NCI-H1105 (cell line): ENCODE measurements around the gene UBE3C.

Source experiments
- DNase-seq: peaks from one replicate; lab custom pipeline; 2025; lab: John Stamatoyannopoulos, UW

Gene UBE3C

DNA sequence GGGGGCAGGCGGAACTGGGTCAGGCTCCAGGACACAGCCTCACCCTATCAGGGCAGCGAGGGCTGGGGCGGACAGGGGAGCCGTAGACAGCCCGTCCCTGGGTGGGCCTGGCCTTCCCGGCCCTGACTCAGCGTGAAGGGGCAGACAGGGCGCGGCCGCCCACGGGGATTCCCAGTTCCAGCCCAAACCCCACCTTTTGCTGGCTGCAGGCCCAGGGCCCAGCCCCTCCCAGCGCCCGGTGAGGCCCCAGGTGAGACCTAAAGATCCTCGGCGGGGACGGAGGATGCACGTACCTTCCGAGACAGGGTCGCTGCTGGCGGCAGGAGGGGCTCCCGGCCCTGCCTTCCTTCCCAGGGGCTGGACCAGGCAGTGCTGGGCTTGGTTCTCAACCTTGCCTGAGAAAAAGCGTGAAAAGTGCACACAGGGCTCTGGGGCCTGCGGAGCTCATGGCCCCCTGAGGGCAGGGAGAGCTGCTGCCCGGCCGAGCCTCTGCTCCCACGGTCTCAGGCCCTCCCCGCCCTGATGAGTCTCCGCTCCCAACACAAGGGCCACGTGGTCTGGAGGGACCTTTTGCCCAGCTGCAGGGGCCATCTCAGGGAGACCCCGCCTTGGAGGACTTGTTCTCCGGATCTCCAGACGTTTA lies 154.2 kb downstream of the UBE3C start:
- DNase-seq = no peak

DNA sequence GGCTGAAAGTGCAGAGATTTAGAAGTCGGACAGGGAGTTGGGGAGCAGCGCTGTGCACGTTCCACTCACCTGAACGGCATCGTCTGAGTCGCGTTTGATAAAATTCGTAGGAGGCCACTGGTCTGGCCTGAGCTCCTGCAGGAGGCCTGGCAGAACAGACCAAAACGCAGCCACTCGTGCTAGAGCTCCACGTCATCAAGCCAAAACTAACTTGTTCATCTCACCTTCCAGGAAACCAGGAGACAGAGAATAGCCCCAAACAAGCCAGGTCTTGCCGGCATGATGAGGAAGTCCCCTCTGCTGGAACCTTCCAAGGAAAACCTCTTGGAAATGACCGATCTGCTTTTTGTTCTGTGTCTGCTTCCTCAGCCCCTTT lies 154.7 kb downstream of the UBE3C start:
- DNase-seq = no peak

DNA sequence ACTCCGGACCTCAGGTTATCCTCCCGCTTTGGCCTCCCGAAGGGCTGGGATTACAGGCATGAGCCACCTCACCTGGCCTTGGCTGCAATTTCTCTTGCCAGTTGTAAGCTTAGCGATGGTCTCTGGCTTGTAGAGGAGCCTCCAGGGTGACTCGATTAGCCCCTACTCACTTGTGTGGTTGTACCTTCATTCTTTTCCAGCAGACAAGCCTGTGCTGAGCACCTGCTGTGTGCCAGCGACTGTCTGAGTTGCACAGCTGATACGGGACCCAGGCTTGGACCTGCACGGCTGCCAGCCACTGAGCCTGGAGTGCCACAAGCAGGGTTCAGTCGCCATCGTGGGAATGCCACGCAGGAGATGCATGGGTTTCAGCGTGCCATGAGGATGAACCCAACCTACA lies 156.0 kb downstream of the UBE3C start:
- DNase-seq = no peak

DNA sequence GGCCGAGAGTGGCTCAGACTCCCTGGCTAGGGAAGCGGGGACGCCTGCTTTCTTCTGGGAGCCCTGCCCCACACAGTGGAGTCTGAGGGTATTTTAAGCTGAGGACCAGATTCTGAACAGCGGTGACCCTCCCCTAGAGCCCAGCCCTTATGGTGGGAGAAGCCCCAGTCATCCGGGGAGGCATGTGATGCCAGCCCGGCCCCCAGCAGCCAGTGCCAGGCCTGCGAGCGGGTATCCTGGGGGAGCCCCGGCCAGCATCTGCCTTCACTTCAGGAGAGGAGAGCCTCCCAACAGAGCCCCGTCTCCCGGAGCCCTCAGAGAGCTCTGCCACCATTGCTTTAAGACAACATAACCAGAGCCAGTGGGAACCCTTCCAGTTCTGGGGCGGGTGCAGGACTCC lies 156.6 kb downstream of the UBE3C start:
- DNase-seq = no peak

DNA sequence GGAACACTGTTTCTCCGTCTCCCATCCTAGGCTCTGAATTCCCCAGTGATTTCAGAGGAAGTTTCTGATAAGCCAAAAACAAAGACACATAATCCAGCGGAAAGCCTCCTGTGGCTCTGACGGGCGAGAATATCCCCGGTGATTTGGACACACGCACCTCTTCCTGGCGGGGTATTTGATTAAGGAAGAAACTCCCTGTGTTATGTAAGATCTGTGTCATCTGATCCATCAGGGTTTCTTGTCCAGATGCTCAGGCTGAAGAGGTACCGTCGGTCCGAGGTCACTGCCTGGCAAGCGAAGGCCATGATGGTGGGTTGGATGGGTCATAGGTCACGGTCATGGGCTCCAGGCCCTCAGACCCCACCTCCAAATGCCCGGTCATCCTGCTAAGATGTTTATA lies 158.5 kb downstream of the UBE3C start:
- DNase-seq = no peak

DNA sequence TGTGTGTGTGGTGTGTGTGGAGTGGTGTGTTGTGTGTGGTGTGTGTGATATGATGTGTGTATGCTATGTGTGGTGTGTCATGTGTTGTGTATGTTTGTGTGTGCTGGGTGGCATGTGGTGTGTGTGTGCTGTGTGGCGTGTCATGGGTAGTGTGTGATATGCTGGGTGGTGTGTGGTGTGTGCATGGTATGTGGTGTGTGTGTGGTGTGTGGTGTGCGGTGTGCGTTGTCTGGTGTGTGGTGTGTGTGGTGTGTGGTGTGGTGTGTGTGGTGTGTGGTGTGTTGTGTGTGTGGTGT lies 160.5 kb downstream of the UBE3C start:
- no peak for DNase-seq

DNA sequence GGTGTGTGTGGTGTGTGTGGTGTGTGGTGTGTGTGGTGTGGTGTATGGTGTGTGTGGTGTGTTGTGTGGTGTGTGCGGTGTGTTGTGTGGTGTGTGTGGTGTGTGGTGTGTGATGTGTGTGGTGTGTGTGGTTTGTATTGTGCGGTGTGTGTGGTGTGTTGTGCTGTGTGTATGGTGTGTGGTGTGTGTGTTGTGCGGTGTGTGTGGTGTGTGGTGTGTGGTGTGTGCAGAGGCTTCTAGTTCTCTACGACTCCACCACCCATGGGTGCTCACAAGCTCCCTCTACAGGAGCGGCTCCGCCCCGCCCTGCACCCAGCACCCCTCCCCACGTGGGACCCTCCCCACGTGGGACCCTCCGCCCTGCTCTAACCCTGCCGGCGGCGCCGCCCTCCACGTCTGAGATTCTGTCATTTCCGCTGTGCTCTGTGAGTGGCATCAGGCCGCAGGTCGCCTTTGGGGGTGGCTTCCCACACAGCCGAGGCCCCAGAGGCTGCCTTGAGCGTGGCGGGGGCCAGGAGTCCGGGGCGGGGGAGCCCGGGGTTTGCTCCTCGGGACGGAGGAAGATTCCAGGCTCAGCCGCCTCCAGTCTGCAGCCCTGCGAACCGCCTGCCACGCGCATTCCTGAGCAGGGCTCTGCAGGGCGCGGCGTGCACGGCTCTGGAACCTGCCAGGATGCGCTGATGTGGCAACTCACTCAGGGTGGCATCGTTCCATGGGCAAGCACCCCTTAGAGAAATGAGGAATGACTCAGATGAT lies 161.1 kb downstream of the UBE3C start:
- no peak for DNase-seq

DNA sequence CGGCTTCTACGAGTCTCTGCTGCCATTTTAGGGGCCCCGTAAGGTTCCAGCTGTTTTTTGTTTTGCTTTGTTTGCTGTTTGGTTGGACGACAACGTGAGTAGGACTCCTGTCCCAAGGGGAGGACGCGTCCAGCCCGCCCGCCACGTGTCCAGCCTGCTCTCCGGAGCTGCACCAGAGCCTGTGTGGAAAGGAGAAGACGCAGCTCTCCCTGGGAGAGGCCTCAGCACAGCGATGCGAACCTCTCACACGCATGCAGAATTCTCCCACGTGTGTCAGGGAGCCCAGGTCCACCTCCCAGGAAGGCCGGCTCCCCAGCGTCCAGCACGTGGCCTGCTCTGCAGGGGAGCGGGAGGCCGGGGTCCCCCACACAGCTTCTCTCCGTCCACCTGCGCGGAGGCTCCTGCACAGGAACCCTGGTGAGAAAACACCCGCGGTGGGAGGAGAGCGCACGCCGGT lies 161.7 kb downstream of the UBE3C start:
- no peak for DNase-seq

DNA sequence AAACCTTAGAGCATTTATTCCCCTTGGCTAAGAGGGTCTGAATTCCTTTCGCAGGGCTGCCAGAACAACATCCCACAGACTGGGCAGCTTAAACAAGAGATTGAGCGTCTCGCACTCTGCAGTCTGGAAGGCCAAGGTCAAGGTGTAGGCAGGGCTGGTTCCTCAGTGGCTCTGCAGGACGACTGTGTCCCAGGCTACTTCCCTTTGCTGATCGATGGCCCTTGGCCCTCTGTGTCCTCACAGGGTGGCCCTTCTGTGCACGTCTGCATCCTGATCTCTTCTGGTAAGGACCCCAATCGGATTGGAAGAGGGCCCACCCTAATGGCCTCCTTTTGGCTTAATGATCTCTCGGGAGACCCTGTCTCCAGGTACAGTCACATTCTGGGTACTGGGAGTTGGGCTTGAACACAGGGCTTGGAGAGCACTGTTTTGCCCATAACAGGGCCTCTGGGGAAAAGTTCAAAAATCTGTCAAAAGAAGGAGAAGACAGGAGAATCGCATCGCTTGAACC lies 162.9 kb downstream of the UBE3C start:
- DNase-seq = no peak

DNA sequence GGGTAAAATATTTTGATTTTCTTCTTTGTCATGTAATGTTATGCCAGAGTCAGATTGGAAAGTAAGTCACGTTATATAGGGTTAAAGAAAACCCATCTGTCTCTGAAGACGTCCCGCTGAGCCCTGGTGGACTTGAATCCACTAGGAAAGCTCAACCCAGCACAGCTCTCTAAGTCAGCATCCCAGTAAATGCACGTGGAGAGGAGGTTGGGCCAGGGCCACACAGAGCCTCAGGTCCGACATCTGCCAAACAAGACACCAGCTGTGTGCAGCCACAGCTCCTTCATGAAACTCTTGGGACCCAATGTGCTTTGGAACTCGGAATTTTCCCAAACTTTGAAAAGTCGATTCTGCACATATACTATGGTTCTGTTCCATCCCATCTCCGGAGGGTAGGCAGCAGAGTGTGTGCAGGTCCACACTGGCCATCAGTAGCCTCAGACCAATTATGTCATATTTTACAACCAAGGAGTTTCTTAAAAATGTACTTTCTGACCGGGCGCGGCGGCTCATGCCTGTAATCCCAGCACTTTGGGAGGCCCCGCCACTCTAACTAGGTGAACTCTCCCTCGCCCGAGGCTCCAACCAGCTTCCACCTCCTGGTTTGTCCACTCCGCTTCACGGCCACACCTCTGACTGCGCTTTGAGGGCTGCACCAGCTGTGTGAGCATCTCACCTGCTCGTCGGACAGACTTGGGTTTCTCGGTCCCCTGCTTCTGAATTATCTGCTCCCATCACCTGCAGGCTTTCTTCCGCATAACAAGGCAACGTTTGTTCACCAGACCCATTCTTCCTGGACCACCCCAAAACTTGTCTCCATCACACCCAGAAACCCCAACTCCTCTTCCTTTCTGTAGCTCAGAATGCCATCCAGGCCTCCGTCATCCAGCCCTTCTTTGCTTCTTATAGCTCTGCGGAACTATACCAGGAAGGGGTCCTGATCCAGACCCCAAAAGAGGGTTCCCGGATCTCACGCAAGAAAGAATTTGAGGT lies 168.4 kb downstream of the UBE3C start:
- DNase-seq = no peak

DNA sequence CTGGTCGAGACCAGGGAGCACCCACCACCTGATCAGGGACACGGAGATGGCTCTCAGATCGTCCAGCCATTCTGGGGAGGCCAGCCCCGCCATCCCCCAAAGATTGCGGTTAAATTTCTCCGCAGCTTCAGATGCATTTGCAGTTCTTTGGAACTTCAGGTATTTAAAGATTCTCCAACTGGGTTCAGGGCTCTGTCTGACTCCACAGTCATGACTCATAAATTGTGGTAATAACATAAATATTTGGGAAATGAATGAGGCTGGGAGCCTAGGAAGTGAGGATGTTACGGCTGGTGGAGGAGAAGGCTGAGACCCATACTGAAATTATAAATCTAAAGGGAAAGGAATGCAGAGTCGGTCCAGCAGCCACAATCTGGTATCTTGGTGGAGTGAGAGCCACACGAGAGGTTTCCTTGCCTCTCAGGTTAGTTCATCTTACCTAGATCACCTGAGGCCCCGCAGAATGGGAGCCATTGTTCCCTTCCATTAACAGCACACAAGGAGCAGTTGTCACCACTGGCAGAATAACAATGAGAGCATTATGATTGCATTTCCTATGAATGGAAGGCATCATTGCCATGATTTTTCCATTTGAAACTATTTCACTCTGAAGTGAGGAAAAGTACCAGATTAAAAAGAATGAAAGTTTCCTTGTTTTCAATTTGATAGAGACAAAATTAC lies 171.4 kb downstream of the UBE3C start:
- no peak for DNase-seq

DNA sequence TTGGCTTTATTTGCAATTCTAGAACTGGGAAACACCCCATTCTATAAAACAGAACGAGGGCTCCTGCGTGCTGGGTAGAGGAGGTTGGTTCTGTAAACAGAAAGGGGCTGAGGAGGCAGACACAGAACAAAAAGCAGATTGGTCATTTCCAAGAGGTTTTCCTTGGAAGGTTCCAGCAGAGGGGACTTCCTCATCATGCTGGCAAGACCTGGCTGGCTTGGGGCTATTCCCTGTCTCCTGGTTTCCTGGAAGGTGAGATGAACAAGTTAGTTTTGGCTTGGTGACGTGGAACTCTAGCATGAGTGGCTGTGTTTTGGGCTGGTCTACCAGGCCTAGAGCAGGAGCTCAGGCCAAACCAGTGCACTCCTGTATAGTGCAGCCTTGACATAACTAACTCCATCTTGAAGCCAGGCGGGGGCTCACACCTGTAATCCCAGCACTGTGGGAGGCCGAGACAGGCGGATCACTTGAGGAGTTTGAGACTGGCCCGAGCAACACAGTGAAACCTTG lies 172.0 kb downstream of the UBE3C start:
- no peak for DNase-seq

DNA sequence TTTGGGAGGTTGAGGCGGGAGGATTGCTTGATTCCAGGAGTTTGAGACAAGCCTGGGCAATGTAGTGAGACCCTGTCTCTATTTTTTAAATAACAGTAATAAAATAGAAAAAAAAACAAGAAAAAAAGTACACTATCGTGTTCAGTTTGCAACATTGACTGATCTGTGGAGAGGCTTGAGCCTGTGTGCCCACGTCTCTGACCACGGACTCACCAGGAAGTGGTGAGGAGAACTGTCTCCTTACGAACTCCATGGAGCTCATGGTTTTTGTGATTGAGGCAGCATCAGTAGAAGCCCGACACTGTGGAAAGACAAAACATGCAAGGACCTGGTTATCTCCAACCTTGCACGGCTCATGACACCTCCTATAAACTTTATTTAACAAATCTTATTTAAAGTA lies 174.2 kb downstream of the UBE3C start:
- DNase-seq = no peak

DNA sequence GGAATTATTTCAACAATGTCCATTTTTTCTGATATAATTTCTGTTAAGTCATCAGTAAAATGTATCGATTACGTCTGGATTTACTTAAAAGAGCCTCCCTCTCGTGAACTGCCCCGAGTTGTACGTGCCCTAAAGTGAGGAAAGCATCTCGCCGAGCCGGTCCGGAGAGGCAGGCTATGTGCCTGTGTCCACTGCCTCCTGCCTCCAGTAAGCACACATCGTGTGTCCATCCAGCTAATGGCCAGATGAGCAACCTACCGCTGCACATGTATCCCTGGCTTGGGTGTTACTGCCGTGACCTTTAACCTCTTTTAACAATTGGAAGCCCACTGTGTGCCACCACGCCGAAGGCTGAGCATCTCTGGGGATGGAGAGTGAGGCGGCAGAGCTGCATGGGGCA lies 174.9 kb downstream of the UBE3C start:
- no peak for DNase-seq

DNA sequence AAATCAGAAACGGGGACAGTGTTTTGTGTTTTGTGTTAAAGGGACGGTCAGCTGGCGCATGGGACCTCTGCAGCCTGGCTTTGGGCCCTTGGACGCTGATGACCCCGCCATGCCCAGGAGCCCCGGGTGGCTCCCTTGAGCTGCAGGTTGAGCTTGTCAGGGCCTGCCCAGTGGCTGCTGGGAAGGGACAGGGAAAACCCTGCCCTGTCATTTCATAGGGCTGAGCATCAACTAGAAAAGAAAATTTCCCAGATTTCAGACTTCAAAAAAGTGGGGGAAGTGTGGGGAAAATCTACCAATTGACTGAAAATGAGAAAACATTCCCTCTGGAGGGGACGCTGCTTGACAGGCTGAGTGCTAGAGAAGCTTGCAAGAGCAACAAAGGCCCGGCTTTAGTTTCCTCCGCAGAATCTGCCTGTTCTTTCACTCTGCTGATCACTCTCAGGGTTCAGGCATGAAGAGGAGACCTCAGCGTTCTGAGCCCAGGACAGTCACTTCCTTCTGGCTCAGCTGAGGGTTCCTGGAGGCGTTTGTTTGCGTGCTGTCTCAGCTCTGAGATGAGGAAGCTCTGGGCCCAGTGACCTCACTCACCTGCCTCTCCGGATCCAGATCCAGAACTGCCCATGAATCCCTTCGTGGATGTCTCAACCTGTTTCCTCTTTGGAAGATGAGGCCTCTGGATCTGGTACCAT lies 179.4 kb downstream of the UBE3C start:
- no peak for DNase-seq
